COLO829 (cell line): ENCODE results near the gene SPATA16.
"Not testable (repeated sequence)": the region's sequence is repeated elsewhere in the genome, so short reads cannot be mapped to it uniquely, and the experiment has no call there.

Source experiments
- DNase-seq: peaks from one replicate; pipeline ENCODE4 v3.0.0; 2012; ENCODE audit warnings: low spot score

Gene SPATA16

DNA sequence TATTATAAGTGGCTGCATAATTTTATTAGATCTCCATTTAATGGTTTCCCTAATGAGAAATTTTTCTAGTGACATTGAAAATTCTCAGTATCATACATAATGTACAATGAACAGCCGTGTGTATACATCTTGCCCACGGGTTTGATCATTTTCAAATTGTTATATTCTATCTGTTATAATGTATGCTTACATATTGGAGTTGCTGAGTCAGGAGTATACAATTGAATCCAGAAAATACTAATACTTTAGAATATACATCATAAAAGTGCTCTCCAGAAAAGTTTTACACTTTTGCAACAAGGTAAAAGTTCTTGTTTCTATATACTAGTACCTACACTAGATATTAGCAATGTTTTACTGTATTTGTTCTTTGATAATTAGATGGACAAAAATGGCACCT, 82.8 kb downstream of the SPATA16 start:
- no peak for DNase-seq

- no peak for DNase-seq
Observed at GRCh38 chr3:173055228-173055933, 85.7 kb downstream of the SPATA16 start.

GRCh38 chr3:173049360-173049759, 91.7 kb downstream of the SPATA16 start:
- no peak for DNase-seq

DNA sequence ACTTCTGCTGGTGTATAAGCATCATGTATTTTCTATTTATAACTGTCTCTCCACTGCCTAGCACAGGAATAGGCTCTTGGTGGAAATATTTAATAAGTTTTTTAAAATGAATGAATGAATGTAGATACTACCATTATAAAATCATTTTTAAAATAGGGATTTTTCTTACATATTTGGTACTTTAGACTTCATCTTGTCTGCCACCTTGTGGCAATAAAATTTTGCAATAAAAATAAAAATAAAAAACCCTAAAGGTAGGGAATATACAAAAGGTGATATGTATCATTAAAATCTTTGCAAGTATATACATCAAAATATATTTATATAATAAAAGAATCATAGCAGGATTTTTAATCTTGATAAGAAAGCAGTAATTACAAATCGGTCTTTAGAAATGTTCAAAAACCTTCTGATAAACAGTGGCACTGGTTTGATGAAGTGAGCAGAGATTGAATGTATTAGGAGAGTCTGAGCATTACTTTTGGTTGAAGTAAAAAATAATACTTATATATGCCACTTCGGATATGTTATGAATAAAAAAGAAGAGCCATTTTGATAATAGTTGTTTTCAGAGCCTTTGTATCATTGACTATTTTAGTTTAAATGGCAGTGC, 95.2 kb downstream of the SPATA16 start:
- DNase-seq = no peak

DNA sequence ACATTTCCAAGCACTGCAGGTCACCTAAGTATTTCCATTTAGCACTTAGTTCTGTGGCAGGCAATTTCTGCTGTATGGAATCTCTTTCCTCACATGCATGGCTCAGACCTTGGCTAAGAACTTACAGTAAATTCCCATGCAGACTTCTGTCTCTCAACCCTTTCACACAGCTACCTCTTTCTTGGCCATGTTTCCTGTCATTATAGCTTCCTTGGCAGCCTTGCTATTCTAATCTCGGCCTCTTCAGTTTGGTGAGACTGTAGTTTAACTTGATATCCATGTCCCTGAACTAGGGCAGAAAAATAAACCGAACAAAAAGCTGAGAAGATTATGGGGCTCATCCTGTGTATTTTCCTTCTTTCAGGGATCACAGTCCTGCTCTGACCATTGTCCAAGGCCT, 96.0 kb downstream of the SPATA16 start:
- no peak for DNase-seq

DNA sequence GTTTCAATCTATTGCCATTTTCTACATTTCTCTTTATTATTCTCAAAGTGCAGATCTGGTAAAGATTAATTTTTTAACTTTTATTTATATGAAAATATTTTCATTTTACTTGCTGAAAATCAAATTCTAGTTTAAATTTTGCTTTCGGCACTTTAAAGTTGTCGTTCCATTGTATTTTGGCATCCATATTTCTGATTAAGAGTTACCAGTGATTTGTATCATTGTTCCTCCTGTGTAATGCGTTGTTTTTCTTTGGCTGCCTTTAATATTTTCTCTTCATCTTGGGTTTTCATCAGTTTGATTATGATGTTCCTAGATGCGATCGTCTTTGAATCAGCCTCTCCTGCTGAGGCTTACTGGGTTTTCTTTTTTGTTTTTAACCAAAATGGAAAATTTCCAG, 97.3 kb downstream of the SPATA16 start:
- no peak for DNase-seq

DNA sequence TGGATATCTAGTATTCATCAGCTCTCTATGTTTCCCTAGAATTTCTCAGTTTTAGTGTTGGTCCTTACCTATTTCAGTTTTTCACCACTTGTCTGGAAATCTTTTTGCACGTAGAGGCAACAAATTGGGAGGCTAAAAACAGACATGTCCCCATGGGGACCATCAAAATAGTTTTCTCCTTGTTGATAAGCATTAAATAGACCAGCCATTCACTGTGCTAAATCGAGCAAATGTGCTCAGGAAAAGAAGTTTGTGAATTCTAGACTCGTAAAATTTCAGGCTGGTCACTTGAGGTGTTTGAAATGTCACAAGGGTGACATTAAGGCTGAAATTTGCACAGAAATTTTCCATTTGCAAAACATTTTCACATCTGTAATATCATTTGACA, 102.6 kb downstream of the SPATA16 start:
- no peak for DNase-seq

GRCh38 chr3:173037840-173038483, 103.1 kb downstream of the SPATA16 start:
- no peak for DNase-seq

DNA sequence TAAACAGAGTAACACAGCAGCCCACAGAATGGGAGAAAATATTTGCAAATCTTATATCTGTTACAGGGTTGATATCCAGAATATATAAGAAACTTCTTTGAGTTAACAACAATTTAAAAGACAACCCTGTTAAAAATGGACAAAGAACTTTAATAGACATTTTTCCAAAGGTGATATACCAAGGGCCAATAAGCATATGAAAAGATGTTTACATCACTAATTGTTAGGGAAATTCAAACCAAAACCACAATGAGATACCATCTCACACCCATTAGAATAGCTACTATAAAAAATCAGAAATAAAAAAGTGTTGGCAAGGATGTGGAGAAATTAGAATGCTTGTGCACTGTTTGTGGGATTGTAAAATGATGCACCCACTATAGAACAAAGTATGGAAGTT, 110.8 kb downstream of the SPATA16 start:
- DNase-seq = no peak

- DNase-seq = no peak
Observed at GRCh38 chr3:173028351-173028750, 112.7 kb downstream of the SPATA16 start.

DNA sequence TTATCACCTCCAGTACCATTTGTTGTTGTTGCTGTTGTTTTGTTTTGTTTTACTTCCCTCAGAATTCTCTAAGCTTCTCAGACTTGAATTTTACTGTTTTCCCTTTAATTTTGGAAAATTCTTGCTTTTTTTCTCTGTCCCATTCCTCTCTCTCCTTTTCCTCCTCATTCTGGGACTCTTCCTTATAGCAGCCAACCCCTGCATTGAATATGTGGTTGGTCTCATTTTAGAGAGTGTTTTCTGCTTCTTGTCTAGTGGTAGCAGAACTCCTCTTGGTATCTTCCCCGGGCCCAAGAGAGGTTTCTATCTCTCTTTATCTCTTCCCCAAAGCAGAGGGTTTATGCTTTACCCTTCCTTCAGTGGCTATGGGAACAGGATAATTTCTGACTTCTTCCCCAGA, 113.6 kb downstream of the SPATA16 start:
- DNase-seq = no peak

DNA sequence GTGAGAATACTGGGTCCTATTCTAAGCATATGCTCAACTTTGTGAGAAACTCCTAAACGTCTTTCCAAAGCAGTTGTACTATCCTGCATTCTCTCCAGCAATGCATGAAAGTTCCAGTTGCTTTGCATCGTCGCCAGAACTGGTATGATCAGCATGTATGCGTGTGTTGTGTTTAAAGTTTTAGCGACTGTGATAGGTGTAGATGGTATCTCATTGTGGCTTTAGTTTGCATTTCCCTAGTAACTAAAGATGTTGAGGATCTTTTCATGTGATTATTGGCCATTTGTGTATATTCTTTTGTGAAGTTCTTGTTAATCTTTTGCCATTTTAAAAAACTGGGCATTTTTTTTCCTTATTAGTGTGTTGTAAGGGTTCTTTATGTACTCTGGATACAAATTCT, 115.1 kb downstream of the SPATA16 start:
- no peak for DNase-seq

GRCh38 chr3:173021547-173022185, 119.4 kb downstream of the SPATA16 start:
- DNase-seq = no peak

- not testable (repeated sequence) for DNase-seq
Observed at GRCh38 chr3:173020128-173020527, 120.9 kb downstream of the SPATA16 start.

- no peak for DNase-seq
Observed at GRCh38 chr3:173019378-173019777, 121.7 kb downstream of the SPATA16 start.

GRCh38 chr3:173018758-173019157, 122.3 kb downstream of the SPATA16 start:
- no peak for DNase-seq

DNA sequence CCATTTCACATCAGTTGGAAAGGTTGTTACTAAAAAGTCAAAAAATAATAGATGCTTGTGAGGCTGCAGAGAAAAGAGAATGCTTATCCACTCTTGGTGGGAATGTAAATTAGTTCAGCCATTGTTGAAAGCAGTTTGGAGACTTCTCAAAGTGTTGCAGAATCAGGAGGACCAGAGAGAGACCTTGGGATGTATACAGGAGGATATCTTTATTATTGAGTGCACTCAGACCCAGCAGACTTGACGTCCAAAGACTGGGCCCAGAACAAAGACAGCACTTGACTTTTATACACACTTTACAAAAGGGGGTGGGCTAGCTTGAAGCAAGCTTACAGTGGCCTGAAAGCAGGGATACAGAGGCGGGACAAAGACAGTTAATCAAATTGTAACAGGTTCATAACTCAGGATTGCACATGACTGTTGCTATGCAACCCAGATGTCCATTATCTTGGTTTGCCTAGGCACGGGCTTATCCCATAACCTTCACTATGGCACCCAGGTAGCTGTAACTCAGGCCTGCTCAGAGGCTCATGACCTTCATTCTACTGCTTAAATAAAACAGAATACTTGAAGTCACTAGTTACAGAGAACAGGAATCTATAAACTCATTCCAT, 127.7 kb downstream of the SPATA16 start:
- DNase-seq = no peak

GRCh38 chr3:173009410-173009809, 131.6 kb downstream of the SPATA16 start:
- DNase-seq = no peak

GRCh38 chr3:173008978-173009377, 132.1 kb downstream of the SPATA16 start:
- no peak for DNase-seq

DNA sequence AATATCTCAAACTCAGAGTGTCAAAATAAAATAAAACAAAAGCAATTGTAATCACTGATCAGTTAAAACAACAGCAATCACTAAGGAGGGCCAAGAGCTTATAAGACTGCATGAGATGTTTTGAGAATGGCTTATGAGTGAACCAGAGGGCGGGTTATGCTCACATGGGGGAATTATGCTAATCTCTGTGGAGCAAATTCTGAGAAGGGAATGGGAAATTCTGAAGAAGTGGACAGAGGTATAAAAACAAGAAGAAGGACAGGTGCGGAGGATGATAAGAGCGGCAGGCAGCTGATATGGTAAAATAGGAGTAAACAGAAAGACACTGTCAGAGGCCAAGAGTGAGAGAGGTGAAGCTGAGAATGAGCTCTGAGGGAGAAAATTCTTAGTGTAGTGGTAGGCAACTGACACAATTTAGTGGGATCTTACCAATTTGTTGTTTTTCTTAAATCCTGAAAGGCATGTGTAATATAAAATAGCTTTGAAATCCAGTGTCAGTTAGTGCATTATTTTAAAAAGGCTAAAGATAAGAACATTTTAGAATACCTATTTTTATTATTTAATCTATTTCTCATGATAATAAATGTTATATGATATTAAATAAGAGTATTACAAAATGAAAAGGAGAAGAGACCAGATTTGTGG, 133.8 kb downstream of the SPATA16 start:
- no peak for DNase-seq

DNA sequence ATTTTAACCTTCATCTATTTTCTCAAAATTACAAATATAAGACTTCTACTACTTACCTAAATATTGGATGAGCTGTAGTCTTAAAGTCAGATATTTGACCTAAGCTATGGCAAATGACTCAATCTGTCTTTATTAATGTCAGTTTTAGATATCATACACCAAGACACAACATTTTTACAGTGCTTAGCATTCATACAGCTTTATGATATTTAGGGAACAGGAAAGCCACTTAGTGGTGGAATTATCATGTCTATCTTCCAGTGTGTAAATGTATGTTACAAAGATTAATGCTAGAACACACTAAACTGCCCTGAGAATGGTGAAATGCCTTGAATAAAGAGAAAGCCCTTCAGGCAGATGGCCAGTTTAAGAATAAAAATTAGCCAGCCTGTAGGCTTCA, 135.0 kb downstream of the SPATA16 start:
- no peak for DNase-seq

DNA sequence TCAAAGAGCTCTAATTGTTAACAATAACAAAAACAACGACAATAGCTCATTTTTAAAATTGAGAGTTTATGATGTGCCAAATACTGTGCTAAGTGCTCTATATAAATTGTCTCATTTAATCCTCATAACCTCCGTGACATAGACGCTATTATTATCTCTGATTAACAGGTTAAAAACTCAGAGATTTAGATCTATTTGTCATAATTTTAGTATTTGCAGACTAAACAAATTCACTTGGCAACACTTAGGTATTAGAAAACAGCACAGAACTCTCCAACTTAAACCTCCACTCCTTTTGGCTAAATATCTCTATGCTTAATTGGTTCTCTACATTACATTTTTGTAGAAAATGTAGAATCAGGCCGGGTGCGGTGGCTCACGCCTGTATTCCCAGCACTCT, 136.4 kb downstream of the SPATA16 start:
- no peak for DNase-seq
